GM21367 (cell line): Measurements from ENCODE around the gene OSER1.
"Not testable (repeated sequence)": the region's sequence is repeated elsewhere in the genome, so short reads cannot be mapped to it uniquely, and the experiment has no call there.

Experiments
- ATAC-seq: cut with Tn5 transposase; IDR thresholded peaks from one replicate; pipeline ENCODE4 v1.9.1; 2021; ENCODE audit not compliant: unreplicated experiment

The OSER1 gene

DNA sequence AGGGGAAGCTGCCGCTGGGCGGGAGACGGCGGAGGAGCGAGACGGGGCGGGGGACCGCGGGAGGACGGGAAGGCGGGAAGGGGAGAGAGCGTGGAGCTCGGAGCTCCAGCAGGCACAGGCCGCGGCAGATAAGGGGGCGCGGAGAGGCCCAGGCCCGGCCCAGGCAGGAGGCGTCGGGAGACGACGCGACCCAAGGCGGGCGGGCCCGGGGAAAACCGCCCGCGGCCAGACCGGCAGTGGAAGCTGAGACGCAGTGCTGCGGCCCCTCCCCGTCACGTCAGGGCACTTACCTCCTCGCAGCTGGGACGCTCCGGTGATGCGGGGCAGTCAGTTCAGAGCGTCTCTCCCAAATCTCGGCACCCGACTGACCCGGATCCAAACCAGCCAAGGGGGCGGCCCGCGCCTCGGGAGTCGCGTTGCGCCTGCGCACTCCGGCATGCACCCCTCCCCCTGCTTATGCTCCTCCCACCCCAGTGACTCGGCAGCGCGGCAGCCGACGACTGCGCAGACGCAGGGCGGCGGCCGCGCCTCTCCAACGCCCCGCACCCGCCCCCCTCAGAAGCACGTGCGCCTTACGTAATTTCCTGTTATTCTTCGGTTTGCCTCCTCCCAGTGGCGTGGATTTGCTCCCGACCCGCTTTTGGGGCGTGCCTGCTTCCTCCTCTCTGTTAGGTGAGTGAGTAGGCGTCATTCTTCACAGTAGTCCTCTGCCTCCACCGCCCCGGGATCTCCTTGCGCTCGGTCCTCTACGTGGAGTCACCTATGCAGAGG is at the start of gene OSER1:
Gene OSER1, minus strand, starts transcription at position 366 of the 771 bp plus-strand sequence. CDS start 3,814 bp downstream, outside the sequence.
- ATAC-seq = peak; percentile 65

DNA sequence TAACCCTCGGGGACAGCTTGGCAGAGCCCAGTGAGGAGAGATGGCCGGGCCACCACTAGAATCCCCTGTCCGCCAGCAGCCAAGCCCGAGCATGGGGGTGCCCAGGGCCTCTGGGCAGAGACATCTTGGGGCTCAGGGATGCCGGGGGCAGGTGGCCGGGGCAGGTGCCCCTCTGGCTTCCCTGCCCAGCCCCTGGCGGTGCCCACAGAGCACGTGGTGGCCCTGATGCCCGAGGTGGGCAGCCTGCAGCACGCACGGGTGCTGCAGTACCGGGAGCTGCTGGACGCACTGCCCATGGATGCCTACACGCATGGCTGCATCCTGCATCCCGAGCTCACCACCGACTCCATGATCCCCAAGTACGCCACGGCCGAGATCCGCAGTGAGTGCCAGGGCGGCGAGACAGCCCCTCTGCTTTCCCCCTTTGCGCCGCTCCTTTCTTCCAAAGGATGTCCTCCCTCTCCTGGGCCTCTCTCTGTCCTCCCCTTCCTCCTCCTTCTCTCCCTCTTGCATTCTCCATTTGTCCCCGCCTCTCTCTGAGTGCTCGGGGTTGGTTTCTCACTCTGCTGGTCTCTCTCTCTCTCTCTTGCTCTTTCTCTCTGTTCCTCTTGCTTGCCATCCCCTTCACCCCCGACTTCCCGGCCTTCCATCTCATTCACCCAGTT is 47.8 kb upstream of the OSER1 start:
- no peak for ATAC-seq

DNA sequence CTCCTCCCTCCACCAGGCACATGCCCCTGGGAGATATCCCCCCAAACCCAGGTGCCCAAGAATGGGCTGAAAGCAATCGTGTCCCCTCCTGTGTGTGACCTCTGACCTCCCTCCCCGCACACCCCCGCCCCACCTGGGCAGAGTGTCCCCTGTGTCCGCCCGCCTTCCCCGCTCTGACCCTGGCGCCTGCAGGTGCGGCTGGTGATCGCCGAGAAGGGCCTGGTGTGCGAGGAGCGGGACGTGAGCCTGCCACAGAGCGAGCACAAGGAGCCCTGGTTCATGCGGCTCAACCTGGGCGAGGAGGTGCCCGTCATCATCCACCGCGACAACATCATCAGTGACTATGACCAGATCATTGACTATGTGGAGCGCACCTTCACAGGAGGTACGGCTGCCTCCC is 46.4 kb upstream of the OSER1 start:
- ATAC-seq = no peak

DNA sequence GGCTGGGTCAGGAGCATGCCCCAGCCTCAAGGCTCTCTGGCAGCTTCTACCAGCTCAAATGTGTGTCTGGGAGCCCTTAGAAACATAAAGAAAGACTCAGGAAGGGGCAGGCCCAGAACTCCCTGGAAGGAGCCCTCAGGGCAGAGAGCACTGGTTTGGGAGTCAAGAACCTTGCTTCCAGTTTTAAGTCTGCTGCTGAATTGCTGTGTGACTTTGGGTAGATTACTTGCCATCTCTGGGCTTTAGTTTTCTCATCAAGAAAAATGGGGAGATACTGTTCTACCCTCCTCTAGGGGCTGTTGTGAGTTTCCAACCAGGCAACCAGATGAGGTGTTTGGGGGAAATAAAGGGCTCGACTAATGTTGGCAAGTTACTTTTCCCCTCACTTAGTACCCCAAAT is 45.4 kb upstream of the OSER1 start:
- ATAC-seq = no peak

DNA sequence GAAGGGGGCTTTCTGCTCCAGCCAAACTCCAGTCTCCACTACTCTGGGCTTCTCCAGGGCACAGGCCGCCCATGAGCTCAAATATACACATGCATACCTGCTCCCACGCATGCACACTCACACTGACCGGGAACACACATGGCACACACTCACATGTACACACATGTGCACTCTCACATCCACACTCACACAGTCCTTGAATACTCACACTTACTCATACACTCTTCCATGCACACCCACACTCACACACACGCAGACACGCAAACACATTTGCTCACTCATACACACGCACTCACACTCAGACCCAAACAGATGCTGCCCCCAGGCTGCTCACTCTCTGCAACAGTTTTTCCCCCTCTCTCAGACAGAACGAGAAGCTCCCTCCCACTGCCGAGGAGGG is 43.5 kb upstream of the OSER1 start:
- no peak for ATAC-seq

DNA sequence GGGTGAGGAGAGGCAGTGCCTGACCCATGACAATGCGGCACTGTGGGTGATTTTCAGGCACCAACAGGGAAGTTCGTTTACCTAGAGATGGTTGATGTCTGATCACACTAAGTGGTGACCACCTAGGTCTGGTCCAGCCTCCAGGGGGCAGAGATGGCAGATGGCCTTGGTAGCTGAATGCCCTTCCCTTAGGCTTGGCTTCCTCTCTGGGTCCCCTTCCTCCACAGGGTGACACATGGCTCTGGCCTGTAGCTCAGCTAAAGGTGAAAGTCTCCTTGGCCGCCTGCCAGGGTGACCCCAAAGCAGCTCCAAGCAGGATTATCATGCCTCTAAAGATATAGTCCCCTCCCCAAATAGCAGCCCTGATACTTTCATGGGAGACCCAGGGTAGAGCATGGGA is 43.0 kb upstream of the OSER1 start:
- no peak for ATAC-seq

DNA sequence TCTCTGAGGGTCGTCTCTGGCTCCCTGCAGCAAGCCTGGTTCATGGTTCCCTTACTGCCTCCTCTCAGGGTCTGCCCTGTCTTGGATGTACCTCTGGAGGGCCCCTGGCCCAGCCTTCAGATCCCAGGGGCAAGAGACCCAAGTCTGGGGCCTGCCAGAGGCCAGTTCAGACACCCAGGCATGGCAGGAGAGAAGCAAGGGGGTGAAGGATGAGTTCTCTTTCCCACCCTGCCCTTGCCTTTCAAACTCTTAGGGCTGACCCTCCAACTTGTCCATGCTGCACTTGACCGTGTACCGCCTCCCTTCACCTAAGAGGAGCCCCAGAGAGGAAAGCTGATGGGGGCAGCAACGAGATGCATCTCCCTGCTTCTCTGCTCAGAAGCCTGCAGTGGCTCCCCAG is 40.7 kb upstream of the OSER1 start:
- ATAC-seq = no peak

DNA sequence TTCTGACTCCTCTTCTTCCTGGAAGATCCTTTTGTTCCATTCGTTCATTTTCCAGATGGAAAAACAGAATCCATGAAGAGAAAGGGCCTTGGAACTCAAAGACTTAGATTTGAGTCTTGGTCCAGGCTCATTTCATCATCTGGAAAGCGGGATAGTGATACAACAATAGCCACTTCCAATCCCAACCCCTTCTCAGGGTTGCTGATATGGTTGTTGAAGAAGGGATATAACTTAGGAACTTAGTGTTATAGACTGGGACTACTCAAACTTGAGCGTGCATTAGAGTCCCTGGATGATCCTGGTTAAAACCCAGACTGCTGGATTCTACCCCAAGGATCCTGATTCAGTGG is 37.8 kb upstream of the OSER1 start:
- ATAC-seq = no peak

DNA sequence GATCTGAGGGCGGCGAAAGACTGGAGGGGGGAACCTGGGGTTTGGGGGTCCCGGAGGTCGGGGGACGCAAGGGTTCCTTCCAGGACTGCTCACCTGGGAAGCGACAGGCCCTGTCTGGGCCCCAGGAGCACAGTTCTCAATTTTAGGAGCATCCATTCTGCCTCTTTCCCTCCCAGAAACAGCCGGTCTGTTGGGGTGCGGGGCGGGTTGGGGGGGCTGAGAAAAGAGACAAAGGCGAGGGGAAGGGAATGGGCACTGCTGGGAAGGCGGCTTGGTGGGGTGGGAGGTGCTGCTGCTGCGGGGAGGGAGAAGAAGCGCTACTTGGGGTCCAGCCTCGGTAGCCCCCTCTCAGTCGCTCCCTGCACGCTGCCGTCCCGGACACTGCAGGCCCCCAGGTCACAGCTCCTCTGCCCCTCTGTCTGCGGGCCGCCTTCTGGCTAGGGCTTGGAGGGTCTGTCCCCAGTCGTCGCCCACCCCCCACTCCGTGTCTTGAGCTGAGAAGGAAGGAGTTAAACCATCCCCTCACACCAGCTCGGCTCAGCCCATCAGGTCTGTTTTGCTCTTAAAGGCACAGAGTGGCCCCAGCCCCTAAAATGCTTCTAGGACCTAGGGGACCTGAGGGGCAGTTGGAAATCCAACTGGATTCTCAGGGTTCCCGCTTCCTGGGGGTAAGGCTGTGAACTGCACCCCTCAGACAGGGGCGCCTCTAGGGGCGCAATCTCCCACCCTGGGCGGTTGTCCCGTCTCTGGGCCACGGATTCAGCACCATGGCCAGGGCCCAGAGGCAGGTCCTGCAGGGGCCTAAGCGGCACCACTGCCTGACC is 37.2 kb upstream of the OSER1 start:
- ATAC-seq = no peak

DNA sequence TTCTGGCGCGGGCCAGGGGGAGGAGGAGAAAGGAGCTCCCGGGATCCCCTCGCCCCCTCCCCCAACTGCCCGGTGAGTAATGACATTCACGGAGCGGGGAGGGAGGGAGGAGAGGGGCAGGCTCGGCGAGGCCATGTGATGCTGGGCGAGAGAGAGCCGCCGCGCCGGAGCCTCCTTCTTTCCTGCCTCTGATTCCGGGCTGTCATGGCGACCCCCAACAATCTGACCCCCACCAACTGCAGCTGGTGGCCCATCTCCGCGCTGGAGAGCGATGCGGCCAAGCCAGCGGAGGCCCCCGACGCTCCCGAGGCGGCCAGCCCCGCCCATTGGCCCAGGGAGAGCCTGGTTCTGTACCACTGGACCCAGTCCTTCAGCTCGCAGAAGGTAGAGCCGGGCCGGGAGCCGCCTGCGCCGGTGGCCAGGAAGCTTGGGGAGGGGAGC is 36.6 kb upstream of the OSER1 start, which contains the start of gene GDAP1L1:
Gene GDAP1L1, plus strand, starts transcription at position 178 of the 441 bp plus-strand sequence. Its CDS starts 27 bp downstream, at position 205.
- no peak for ATAC-seq

DNA sequence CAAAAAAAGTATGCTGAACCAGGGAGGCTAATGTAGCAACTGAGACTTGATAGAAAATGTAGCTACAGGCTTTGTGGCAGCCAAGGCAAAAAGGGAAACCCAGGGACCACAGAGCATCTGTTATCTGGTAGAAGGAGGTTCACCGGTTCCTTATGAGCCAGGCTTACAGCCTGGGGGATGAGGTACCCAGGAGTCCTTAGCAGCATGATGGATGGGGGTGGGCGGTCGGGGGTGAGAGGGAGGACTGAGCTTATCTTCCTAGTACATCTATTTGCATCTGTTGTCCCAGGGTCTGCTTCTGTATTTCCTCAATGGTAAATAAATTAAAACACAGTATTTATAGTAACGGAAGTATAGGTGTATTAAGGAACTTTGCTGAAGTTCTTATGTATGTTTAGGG is 35.4 kb upstream of the OSER1 start:
- no peak for ATAC-seq

DNA sequence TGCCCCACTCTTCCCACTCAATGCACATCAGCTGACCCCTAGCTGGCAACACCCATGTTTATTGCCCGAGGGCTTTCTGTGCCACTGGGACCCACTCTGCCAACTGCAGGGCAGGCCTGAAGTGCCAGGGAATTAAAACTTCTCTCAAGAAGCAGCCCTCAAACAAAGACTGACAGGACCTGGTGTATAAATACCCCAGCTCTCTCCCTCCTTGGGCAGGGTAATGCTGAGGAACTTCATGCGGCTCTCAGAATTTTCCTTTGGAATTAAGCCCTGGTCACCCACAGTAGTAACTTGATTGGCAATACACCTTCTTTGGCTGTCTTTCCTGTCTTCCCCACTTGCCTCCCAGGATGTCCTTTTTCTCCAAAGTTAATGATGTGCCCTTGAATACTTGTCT is 31.2 kb upstream of the OSER1 start:
- no peak for ATAC-seq

DNA sequence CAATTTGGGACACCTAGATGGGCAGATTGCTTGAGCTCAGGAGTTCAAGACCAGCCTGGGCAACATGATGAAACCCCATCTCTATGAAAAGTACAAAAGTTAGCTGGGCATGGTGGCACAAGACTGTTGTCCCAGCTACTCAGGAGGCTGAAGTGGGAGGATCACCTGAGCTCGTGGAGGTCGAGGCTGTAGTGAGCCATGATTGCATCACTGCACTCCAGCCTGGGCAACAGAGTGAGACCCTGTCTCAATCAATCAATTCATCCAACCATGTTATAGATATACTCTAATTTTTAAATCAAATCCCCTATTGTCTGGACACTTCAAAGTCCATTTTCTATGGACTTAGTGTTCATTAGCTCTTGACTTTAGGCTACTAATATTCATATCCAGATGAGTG is 26.3 kb upstream of the OSER1 start:
- not testable (repeated sequence) for ATAC-seq

DNA sequence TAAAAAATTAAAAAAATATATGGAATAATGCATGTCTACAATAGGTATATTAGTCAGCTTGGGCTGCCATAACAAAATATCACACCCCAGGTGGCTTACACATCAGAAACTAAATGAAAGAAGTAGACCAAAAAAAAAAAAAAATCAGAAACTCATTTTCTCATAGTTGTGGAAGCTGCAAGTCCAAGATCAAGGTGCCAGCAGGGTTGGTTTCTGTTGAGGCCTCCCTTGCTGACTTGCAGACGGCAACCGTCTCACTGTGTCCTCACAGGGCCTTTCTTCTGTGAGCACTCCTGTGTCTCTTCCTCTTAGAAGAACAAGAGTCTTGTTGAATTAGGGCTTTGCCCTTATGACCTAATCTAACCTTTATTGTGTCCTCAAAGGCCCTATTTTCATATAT is 25.1 kb upstream of the OSER1 start:
- ATAC-seq = no peak

DNA sequence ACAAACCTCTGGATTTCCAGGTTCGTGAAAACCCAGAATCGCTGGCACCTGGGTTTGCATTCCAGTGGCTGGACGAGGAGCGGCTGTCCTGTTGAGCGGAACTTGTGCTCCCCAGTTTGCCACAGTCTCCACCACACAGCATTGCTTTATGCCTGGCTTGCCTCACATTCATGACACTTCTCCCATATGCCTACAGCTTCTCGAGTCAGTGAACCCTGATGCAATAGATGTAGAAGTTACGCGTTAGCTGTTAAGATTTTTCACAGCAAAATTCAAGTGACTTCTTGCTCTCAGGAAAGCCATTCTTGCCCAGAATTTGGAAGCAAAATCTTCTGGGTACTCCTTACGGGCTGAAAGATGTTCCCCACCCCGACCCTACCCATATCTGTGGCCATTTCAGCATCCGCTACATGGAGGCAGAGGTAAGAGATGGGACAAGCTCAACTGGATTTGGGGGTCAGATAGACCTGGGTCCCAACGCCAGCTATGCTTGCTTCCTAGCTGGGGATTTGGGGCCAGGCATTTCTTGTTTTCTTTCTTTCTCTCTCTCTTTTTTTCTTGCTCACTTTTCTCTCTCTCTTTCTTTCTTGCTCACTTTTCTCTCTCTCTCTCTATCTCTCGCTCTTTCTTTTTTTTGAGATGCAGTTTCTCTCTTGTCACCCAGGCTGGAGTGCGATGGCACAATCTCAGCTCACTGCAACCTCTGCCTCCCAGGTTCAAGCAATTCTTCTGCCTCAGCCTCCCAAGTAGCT is 24.2 kb upstream of the OSER1 start:
- no peak for ATAC-seq

DNA sequence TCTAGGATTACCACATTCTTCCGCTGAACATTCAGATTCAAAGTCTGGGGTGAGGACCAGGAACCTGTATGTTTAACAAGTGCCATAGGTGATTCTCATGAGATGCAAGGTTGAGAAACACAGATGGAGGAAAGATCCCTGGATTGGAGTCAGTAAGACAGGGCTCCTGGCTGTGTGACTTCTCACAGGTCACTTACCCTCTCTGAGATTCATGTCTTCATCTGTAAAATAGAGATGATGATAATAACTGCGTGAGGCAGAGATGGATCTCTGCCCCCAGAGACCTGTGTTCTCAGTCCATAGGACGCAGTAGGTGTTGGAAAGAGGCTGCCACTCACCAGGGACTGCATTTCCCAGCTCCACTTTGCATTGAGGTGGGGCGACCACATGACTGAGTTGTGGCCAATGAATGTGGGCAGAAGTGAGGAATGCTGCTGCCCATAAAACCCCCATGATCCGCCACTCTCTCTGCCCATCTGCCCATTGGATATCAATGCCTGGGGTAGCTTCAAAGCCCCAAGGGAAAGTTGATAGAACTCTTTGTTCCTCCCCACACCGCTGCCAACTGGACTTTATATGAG is 23.0 kb upstream of the OSER1 start:
- no peak for ATAC-seq

DNA sequence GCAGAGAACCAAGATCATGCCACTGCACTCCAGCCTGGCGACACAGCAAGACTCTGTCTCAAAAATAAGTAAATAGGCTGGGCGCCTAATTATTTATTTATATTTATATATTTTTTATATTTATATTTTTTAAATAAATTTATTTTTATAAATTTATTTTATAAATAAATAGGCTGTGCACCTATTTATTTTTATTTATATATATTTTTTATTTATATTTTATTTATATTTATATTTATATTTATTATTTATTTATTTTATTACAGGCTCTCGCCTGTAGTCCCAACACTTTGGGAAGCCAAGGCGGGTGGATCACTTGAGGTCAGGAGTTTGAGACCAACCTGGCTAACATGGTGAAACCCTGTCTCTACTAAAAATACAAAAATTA is 21.9 kb upstream of the OSER1 start:
- not testable (repeated sequence) for ATAC-seq

DNA sequence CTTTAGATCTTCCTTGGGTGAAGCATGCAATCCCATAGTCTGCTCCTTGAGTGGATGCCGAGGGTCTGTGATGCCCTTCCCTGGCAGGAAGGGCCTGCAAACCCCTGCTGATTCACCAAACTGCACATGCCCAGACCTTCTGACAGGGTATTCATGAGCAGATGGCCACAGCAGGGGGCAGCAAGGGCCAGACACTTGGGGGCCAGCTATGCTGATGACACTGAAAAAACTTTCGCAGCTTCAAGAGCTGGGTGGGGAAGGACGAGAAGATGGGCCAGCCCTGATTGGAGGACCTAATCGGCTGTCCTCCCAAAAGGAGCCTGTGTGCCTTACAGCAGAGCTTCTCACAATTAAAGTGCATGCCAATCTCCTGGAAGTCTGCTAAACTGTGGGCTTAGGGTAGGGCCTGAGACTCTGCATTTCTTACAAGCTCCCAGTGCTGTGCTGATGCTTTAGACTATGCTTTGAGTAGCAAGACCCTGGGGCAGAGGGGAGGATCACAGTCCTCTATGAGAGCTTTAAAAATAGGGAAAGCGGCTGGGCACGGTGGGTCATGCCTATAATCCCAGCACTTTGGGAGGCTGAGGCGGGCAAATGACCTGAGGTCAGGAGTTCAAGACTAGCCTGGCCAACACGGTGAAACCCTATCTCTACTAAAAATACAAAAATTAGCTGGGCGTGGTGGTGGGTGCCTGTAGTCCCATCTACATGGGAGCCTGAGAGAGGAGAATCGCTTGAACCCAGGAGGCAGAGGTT is 21.3 kb upstream of the OSER1 start:
- ATAC-seq = no peak

DNA sequence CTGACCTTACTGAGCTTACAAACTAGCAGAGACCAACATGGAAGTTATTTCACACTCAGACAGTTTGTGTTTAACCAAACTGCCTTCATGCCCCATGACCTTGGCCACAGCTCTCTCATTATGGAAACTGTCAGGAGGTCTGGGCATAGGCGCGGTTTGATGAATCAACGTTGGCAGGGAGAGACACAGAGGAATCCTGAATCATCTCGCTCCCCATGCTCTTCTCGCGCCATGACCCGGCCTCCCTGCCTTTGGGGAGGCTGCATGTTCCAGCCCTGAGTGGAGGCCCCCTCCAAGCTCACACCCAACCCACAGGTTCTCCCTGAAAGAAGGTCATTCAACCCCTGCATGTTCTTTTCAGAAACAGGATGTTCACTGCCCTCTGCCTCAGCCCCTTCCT is 20.6 kb upstream of the OSER1 start:
- no peak for ATAC-seq
